ENCODE measurements around the gene ZNF496.

The ZNF496 gene

DNA sequence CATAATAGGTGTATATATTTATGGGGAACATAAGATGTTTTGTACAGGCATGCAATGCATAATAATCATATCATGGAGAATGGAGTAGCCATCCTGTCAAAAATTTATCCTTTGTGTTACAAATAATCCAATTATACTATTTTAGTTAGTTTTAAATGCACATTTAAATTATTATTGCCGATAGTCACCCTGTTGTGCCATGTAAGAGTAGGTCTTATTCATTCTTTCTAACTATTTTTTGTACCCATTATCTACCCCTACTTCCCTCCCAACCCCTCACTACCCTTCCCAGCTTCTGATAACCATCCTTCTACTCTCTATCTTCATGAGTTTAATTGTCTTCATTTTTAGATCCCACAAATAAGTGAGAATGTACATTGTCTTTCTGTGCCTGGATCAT lies 84.1 kb downstream of the ZNF496 start:
- H3K27me3 ChIP-seq (ENCODE audit: insufficient read depth, low read length) = no peaks in the 10 kb centered on the region
- H3K4me1 ChIP-seq (ENCODE audit: insufficient read depth, low read length) = no peaks in the 10 kb centered on the region

More for the DNA sequence above, 84.1 kb downstream of the ZNF496 start:
- no peaks in the 10 kb centered on the region for H3K36me3 ChIP-seq (ENCODE audit: insufficient read depth, low read depth, low read length)
- H3K9me3 ChIP-seq (ENCODE audit: insufficient read depth, low read depth, low read length) = no peaks in the 10 kb centered on the region; the same call in 1 of the 2 replicates
- H3K9ac ChIP-seq (ENCODE audit: low read depth, low read length) = no peak overlapping the region
- H3K27ac ChIP-seq (ENCODE audit: low read length) = no peak overlapping the region
- H3K4me3 ChIP-seq (ENCODE audit: low read length) = no peak overlapping the region

Measured in iPS-20b (cell line).